SK-N-SH treated with all-trans-retinoic acid at 6 μM for 48 hours (cell line): ENCODE data around the gene KIAA1549.

Experiments
- PPARA ChIP-seq: fragments of 250-450 bp; sonication (Bioruptor Pico); IDR thresholded peaks from 2 replicates; pipeline ENCODE4 v1.5.0; 2020; ENCODE audit warnings: mild to moderate bottlenecking, borderline replicate concordance
- SNAI2 ChIP-seq: fragments of 250-450 bp; sonication (Bioruptor Pico); IDR thresholded peaks from 2 replicates; pipeline ENCODE4 v1.5.0; 2020; ENCODE audit warnings: mild to moderate bottlenecking, moderate library complexity
- TOX ChIP-seq: fragments of 250-450 bp; sonication (Bioruptor Pico); IDR thresholded peaks from 2 replicates; pipeline ENCODE4 v1.8.0; 2021; ENCODE audit warnings: mild to moderate bottlenecking, moderate library complexity, borderline replicate concordance

DNA sequence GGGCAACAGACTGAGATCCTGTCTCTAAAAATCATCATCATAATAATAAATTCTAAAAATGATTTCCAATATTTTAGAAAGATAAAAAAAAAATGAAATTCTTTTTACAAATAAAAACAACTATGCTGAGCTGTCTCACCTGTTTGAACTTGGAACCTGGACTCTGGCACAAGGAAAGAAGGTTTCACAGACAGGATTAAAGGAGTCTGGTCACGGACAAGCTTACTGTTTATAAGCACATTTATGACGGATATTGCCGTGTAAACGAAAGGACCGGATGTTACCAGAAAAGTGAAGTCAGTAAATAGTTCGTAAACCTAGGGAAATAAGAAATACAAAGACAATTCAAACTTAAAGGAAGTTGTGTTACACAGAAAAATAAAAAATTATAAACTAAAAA, 70.2 kb downstream of the KIAA1549 start:
- no peak for TF ChIP-seq TOX
- TF ChIP-seq SNAI2 (CRISPR knock-in tag) = no peak
- TF ChIP-seq PPARA = no peak
